Ishikawa (cell line): ENCODE measurements around the gene NECTIN1.
A peak's percentile ranks its signal among the peaks of the same experiment; 100 is the strongest.

ENCODE experiments used
- CEBPB ChIP-seq: IDR thresholded peaks from 2 replicates; pipeline ENCODE4 v1.6.1; 2012
- CREB1 ChIP-seq: IDR thresholded peaks from 2 replicates; pipeline ENCODE4 v1.6.1; 2012; ENCODE audit warnings: low read depth
- EGR1 ChIP-seq: IDR thresholded peaks from 2 replicates; pipeline ENCODE4 v1.6.1; 2012
- EP300 ChIP-seq: IDR thresholded peaks from 2 replicates; pipeline ENCODE4 v1.6.1; 2012; ENCODE audit warnings: borderline replicate concordance
- FOXM1 ChIP-seq: IDR thresholded peaks from 2 replicates; pipeline ENCODE4 v1.6.1; 2012; ENCODE audit warnings: low read depth, borderline replicate concordance
- NFIC ChIP-seq: IDR thresholded peaks from 2 replicates; pipeline ENCODE4 v1.6.1; 2012
- RAD21 ChIP-seq: IDR thresholded peaks from 2 replicates; pipeline ENCODE4 v1.6.1; 2012; ENCODE audit warnings: low read depth
- TAF1 ChIP-seq: IDR thresholded peaks from 2 replicates; pipeline ENCODE4 v1.6.1; 2012; ENCODE audit warnings: low read depth, mild to moderate bottlenecking
- TCF12 ChIP-seq: IDR thresholded peaks from 2 replicates; pipeline ENCODE4 v1.6.1; 2012; ENCODE audit warnings: low read depth
- TEAD4 ChIP-seq: IDR thresholded peaks from 2 replicates; pipeline ENCODE4 v1.6.1; 2012
- YY1 ChIP-seq: IDR thresholded peaks from 2 replicates; pipeline ENCODE4 v1.6.1; 2012; ENCODE audit warnings: low read depth
- ZBTB7A ChIP-seq: IDR thresholded peaks from 2 replicates; pipeline ENCODE4 v1.6.1; 2012; ENCODE audit warnings: low read depth
- TF ChIP-seq, protein P1 (sequence below): IDR thresholded peaks from 2 replicates; pipeline ENCODE4 v1.6.1; 2012
- TF ChIP-seq, protein P2 (sequence below): IDR thresholded peaks from 2 replicates; pipeline ENCODE4 v1.6.1; 2012
- TF ChIP-seq, protein P3 (sequence below): IDR thresholded peaks from 2 replicates; pipeline ENCODE4 v1.6.1; 2012; ENCODE audit warnings: low read depth, mild to moderate bottlenecking

Gene NECTIN1

GRCh38 chr11:119643876-119644225 lies 85.1 kb downstream of the NECTIN1 start:
- TF ChIP-seq RAD21 (no peak), TCF12 (no peak), NFIC (no peak), YY1 (no peak)
- TF ChIP-seq, protein P1, sequence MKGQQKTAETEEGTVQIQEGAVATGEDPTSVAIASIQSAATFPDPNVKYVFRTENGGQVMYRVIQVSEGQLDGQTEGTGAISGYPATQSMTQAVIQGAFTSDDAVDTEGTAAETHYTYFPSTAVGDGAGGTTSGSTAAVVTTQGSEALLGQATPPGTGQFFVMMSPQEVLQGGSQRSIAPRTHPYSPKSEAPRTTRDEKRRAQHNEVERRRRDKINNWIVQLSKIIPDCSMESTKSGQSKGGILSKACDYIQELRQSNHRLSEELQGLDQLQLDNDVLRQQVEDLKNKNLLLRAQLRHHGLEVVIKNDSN = no peak

- no peak for TF ChIP-seq ZBTB7A
- TF ChIP-seq, protein P2, sequence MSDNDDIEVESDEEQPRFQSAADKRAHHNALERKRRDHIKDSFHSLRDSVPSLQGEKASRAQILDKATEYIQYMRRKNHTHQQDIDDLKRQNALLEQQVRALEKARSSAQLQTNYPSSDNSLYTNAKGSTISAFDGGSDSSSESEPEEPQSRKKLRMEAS = no peak
- TF ChIP-seq FOXM1 = no peak
- no peak for TF ChIP-seq RAD21
- TF ChIP-seq, protein P1 = no peak
- no peak for TF ChIP-seq TEAD4
- TF ChIP-seq TCF12 = no peak
- no peak for TF ChIP-seq CREB1
- TF ChIP-seq EGR1 = no peak
- no peak for TF ChIP-seq YY1
- TF ChIP-seq CEBPB = no peak
- TF ChIP-seq TAF1 = no peak
- TF ChIP-seq NFIC = no peak
- TF ChIP-seq EP300 = no peak
- TF ChIP-seq, protein P3, sequence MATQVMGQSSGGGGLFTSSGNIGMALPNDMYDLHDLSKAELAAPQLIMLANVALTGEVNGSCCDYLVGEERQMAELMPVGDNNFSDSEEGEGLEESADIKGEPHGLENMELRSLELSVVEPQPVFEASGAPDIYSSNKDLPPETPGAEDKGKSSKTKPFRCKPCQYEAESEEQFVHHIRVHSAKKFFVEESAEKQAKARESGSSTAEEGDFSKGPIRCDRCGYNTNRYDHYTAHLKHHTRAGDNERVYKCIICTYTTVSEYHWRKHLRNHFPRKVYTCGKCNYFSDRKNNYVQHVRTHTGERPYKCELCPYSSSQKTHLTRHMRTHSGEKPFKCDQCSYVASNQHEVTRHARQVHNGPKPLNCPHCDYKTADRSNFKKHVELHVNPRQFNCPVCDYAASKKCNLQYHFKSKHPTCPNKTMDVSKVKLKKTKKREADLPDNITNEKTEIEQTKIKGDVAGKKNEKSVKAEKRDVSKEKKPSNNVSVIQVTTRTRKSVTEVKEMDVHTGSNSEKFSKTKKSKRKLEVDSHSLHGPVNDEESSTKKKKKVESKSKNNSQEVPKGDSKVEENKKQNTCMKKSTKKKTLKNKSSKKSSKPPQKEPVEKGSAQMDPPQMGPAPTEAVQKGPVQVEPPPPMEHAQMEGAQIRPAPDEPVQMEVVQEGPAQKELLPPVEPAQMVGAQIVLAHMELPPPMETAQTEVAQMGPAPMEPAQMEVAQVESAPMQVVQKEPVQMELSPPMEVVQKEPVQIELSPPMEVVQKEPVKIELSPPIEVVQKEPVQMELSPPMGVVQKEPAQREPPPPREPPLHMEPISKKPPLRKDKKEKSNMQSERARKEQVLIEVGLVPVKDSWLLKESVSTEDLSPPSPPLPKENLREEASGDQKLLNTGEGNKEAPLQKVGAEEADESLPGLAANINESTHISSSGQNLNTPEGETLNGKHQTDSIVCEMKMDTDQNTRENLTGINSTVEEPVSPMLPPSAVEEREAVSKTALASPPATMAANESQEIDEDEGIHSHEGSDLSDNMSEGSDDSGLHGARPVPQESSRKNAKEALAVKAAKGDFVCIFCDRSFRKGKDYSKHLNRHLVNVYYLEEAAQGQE = no peak
These were observed 85.7 kb downstream of the NECTIN1 start for GRCh38 chr11:119643212-119643875.

DNA sequence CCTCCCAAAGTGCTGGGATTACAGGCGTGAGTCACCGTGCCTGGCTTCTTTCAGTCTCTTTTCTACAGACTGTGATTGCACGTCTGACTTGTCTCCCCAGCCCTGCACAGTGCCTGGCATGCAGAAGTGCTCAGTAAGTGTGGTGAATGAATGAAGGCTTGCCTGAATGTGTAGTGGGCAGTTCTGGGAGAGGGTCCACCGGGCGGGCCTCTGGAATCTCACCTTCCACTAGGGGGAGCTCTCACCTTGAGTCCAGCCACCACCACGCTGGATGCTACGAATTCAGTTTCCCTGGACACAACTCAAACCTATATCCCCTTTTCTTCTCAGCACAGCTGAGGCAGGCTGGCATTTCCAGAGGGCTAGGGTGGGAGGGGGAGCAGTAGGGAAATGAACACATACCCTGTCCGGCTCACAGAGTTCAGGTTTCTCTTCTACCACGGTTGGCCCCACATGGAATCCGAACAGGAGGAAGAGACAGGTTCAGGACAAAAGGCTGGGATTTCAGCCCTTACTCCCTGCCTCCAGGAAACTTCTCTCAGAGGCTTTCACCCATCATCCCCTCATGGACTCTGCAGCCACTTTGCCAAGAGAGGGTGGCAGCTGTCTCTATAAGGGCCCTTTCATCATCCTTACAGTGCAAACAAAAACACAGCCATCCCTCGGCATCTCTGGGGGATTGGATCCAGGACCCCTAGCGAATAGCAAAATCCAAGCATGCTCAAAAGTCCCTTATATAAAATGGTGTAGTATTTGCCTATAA lies 86.8 kb downstream of the NECTIN1 start:
- TF ChIP-seq NFIC = no peak
- peak; percentile 66 for TF ChIP-seq RAD21

- TF ChIP-seq EP300 (no peak), TEAD4 (no peak)
These were observed 88.5 kb downstream of the NECTIN1 start for GRCh38 chr11:119640541-119640940.

DNA sequence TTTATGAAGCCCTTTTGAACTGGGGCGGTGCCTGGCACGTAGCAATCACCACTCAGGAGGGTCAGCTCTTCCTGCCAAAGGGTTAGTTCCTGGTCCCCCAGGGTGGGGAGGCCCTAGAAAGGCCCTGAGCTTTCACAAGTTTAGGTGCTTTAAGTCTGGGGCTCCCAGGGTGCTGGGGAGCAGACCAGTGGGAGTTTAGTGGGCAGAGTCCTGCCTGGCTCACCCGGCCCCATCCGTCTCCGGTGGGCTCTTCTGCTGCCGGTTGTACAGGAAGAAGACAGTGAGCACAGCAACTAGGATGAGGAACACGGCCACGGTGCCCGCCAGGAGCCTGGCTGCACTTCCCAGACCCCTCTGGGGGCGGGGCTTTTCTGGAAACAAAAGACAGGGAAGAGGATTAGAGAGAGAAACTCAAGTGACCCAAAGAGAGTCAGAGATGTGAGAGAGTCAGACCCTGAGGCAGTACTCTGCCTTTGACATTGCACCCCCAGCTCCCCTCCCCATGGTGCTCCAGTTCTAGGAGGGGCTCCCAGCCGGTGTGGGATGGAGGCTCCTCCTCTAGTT lies 89.3 kb downstream of the NECTIN1 start:
- TF ChIP-seq, protein P3 = no peak
- no peak for TF ChIP-seq EP300
- TF ChIP-seq TEAD4 = no peak
- no peak for TF ChIP-seq TCF12
- TF ChIP-seq RAD21 = no peak
- TF ChIP-seq EGR1 = no peak
- TF ChIP-seq, protein P1 = no peak
- TF ChIP-seq TAF1 = no peak
- no peak for TF ChIP-seq ZBTB7A
- no peak for TF ChIP-seq FOXM1
- no peak for TF ChIP-seq CEBPB
- TF ChIP-seq, protein P2 = no peak
- TF ChIP-seq NFIC = no peak

GRCh38 chr11:119638851-119639250 lies 90.1 kb downstream of the NECTIN1 start:
- TF ChIP-seq, protein P3 = no peak
- TF ChIP-seq EP300 (no peak), EGR1 (no peak), YY1 (no peak), FOXM1 (no peak), ZBTB7A (no peak), RAD21 (no peak), CEBPB (no peak), TCF12 (no peak)
- TF ChIP-seq, protein P1 = no peak
- TF ChIP-seq, protein P2 = no peak
